ENCODE data around the gene RNF157. TPM values are rescaled to one million over a fixed set of nuclear protein-coding genes. Genes with fewer than 3 reads are reported as not detected.

Gene RNF157
- total and polyA plus RNA-seq, 9 of the 15 experiments (the other 6 are each of a cell fraction or from before 2014, with no cell fraction given) = 8.1 to 31.7 (median 20.8) TPM

- TF ChIP-seq USF1 (CRISPR knock-in tag; IDR thresholded peaks at IDR 0.05) (peak; percentile 21; the same call in 1 of the 2 replicates), LEF1 (IDR thresholded peaks at IDR 0.05) (no peak), RBM14 (IDR thresholded peaks at IDR 0.05; ENCODE audit: borderline replicate concordance, insufficient read depth, low read depth, low read length) (no peak), NCOA1 (IDR thresholded peaks at IDR 0.05; ENCODE audit: low read depth) (no peak), KAT8 (IDR thresholded peaks at IDR 0.05; ENCODE audit: low read depth) (no peak), POLR2G (IDR thresholded peaks at IDR 0.05; ENCODE audit: low read depth, low read length) (peak; percentile 55; the same call in 1 of the 2 replicates), CHAMP1 (IDR thresholded peaks at IDR 0.05) (no peak), MAX (CRISPR knock-in tag; IDR thresholded peaks at IDR 0.05) (peak; percentile 46; the same call in 1 of the 2 replicates), ZNF766 (CRISPR knock-in tag; conservative IDR thresholded peaks at IDR 0.05) (no peak), ZNF143 (CRISPR knock-in tag; IDR thresholded peaks at IDR 0.05) (0 out of 2 replicates have a peak, but pooled peaks have one; percentile 2), MEIS2 (IDR thresholded peaks at IDR 0.05; ENCODE audit: partially characterized antibody) (peak; percentile 55), TOE1 (IDR thresholded peaks at IDR 0.05; ENCODE audit: borderline replicate concordance) (no peak), TOE1 (CRISPR knock-in tag; IDR thresholded peaks at IDR 0.05; ENCODE audit: borderline replicate concordance, low read depth) (no peak), TFAP4 (CRISPR knock-in tag; IDR thresholded peaks at IDR 0.05; ENCODE audit: borderline replicate concordance) (peak; percentile 39; the same call in 1 of the 2 replicates), SPI1 (IDR thresholded peaks at IDR 0.05; ENCODE audit: borderline replicate concordance, low read depth, low read length) (peak; percentile 88), ZFX (CRISPR knock-in tag; IDR thresholded peaks at IDR 0.05) (0 out of 2 replicates have a peak, but pooled peaks have one; percentile 28), ZBTB33 (CRISPR knock-in tag; IDR thresholded peaks at IDR 0.05) (peak; percentile 96)
These were observed 35.2 kb upstream of the RNF157 start (continued) for GRCh38 chr17:76275382-76276068.
